ENCODE measurements around the gene IL10RB.
A peak's percentile ranks its signal among the peaks of the same experiment; 100 is the strongest.
"Not testable (repeated sequence)": the region's sequence is repeated elsewhere in the genome, so short reads cannot be mapped to it uniquely, and the experiment has no call there.

IL10RB gene

GRCh38 chr21:33266050-33266788, at the start of gene IL10RB:
Gene IL10RB (plus strand): TSS chr21:33266367. CDS start chr21:33266466, 99 bp downstream.
- DNase-seq = peak; percentile 65

DNA sequence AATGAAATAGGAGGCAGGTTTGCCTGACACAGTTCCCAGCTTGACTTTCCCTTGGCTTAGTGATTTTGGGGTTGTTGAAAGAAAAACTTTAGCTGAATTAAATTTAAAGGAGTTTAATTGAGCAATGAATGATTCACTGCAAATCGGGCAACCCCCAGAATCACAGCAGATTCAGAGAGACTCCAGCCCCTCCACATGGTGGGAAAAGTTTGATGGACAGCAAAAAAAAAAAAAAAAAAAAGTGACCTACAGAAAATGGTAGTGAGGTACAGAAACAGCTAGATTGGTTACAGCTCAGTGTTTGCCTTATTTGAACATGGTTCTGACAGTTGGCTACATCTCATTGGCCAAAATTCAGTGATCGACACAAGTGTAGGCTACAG, 49.0 kb upstream of the IL10RB start:
- DNase-seq = no peak

GRCh38 chr21:33219300-33219699, 46.9 kb upstream of the IL10RB start:
- no peak for DNase-seq

- no peak for DNase-seq
Observed at GRCh38 chr21:33219954-33220353, 46.2 kb upstream of the IL10RB start.

- DNase-seq = not testable (repeated sequence)
Observed at GRCh38 chr21:33225376-33225775, 40.8 kb upstream of the IL10RB start.

GRCh38 chr21:33228455-33228854, 37.7 kb upstream of the IL10RB start:
- DNase-seq = no peak

DNA sequence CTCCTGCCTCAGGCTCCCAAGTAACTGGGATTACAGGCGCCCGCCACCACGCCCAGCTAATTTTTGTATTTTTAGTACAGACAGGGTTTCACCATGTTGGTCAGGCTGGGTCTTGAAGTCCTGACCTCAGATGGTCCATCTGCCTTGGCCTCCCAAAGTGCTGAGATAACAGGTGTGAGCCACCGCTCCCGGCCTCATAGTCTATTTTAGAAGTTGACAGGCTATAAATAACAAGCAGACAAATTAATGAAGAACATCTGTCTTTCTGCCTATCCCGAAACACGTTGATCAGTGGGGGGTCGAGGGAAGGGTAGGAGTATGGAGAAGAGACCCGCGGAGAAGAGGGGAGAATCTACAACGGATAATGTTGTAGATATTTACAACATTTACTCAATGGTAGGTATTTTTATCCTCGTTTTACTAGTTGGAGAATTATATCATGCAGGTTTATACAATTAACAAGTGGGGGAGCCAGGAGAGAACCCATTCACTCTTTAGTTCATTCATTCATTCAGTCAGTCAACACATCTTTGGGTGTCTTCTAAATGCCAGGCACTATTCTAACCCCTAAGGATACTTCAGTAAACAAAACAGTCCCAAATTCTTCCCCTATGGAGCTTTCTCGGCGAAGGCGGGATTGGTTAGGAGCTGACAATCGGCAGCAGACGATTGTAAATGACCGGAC, 36.9 kb upstream of the IL10RB start:
- DNase-seq = no peak

- peak; percentile 59 for DNase-seq
Observed at GRCh38 chr21:33229784-33230544, 36.2 kb upstream of the IL10RB start, which contains the start of gene IFNAR2. Gene IFNAR2 (plus strand): TSS chr21:33229938. CDS start chr21:33241923, 11,985 bp downstream.

GRCh38 chr21:33230545-33231324, 35.4 kb upstream of the IL10RB start:
- no peak for DNase-seq

- no peak for DNase-seq
Observed at GRCh38 chr21:33231526-33231925, 34.6 kb upstream of the IL10RB start.

DNA sequence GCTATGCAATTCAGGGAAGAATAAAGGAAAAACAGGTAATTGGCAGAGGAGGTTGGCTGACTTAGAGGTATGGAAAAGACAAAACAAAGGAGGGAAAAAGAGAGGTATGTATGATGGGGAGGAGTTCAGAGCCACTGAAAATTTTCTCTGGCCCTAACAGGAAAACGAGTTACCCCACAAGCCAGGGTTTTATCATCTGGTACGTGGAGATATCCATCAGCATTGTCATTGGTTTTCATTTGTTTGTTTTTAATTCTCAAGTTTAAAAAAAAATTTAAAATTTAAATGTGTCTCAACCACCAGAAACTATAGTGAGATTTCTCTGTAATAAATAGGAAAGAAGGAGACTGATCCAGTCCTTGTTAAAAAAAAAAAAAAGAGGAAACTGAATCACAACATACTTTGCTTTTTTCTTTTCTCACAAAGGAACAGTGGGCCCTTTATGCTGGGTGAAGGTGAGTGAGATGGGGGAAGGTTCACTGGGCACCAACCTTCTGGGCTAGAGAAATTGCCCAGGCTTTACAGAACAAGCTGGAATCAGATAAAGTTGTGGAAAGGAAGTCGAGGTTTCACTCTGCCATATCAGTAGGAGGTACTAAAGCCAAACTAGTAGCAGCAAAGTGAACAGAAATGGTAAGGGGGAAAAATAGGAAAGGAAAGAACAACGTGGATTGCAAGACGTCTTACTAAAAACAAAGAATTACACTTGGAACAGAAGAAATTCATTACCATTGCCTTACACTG, 33.7 kb upstream of the IL10RB start:
- DNase-seq = no peak

DNA sequence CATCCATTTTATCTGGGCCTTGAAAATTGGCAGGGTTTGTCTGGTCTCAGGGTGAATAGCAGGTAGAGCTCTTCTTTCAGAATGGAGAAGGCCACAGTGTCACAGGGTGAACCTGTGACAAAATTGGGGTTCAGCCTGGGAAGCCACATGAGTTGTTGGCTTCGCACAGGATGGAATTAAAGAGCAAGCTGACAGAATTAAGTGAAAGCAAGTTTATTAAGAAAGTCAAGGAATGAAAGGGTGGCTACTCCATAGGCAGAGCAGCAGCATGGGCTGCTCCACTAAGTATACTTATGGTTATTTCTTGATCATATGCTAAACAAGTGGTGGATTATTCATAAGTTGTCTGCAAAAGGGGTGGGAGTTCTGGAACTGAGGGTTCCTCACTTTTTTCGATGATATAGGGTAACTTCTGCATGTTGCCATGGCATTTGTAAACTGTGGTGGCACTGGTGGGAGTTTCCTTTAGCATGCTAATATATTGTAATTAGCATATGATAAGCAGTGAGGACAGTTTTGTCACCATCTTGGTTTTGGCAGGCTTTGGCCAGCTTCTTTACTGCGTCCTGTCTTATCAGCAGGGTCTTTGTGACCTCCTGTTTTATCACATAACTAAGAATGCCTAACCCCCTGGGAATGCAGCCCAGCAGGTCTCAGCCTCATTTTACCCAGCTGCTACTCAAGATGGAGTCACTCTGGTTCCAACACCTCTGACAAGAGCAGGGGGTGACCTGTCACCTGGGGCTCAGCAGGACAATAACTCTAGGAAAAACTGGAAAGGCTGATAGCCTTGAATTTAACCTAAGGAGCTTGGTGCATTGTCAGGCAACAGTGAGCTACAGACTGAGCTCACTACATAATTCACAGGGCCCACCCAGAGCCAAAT, 31.3 kb upstream of the IL10RB start:
- no peak for DNase-seq

DNA sequence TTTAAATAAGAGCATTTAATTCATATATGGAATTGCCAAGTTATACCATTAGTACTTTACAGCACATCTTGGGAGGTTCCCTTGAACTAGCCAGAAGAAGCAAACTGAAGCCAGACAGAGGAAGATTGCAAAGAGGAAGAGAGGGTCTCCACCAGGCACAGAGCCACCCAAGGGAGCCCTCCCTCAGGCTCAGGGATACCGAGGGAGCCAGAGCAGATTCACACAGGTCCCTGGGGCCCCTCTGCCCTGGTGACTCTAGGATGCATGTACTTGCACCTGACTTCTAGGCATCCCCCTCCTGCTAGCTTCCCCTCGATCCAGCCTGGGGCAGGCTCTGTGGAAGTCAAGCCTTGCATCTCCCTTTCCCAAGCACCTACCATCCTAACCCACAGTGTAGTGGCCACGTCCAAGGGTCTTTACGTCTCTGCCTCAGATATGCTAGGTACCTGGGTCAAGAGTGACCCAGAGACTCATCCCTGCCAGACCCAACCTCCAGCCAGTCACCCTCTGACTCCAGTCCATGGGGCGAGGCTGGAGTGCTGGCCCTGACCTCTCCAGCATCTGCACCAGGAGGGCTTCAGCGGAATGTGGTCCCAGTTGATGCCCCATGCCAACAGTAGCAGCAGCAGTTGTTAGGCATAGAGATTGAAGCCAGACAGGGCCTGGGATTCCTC, 30.0 kb upstream of the IL10RB start:
- DNase-seq = no peak

GRCh38 chr21:33236766-33237165, 29.4 kb upstream of the IL10RB start:
- DNase-seq = no peak

- no peak for DNase-seq
Observed at GRCh38 chr21:33237486-33237885, 28.7 kb upstream of the IL10RB start.

DNA sequence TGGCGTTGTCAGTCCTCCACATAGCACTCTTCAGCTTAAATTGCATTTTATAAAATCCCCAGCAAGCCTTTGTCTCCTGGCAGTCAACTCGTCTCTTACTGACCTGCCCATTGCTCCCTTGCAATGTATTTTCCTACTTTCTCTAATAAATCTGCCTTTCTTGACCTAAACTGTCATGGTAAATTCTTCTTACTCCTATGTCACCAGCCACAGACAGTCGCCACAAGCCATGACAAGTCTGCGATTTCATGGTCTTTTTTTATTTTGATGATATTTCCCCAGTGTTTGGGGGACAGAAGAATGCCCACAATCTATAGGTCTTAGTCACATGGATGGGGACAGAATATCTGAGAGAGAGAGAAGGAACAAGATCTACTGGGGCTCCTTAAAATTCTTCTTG, 28.0 kb upstream of the IL10RB start:
- no peak for DNase-seq

GRCh38 chr21:33238565-33239255, 27.5 kb upstream of the IL10RB start:
- DNase-seq = no peak

- DNase-seq = not testable (repeated sequence)
Observed at GRCh38 chr21:33239559-33240127, 26.5 kb upstream of the IL10RB start.

GRCh38 chr21:33240404-33240803, 25.8 kb upstream of the IL10RB start:
- DNase-seq = no peak
